Mononuclear cell (primary cell): Measurements from ENCODE around the gene MSL1. TPM values are rescaled to one million over a fixed set of nuclear protein-coding genes. Genes with fewer than 3 reads are reported as not detected.

Source experiments
- H3K27me3 ChIP-seq: 2 replicates; pipeline ENCODE4 v1.6.0; 2011; ENCODE audit warnings: low read length, control low read depth; ENCODE audit not compliant: insufficient read depth
- H3K4me1 ChIP-seq: 2 replicates; pipeline ENCODE4 v1.5.1; 2011; ENCODE audit warnings: mild to moderate bottlenecking, low read length, control low read depth; ENCODE audit not compliant: insufficient read depth
- H3K4me3 ChIP-seq: 2 replicates; pipeline ENCODE4 v1.5.1; 2011; ENCODE audit warnings: mild to moderate bottlenecking, low read length, moderate library complexity
- H3K9me3 ChIP-seq: 2 replicates; pipeline ENCODE4 v1.5.1; 2011; ENCODE audit warnings: low read depth, mild to moderate bottlenecking, control low read depth, low read length
- total RNA-seq: library from RNA; depleted of rRNA; stranded (reverse); fragments of >200 nt; gene quantifications from one replicate; pipeline ENCODE4 v1.2.3, GENCODE V29; 2012

Gene MSL1
- total RNA-seq, 1 donor: 81.1 TPM

- Histone ChIP-seq H3K4me3 (no peak overlapping the region), H3K9me3 (no peaks in the 10 kb centered on the region), H3K4me1 (peaks cover 10% of the 10 kb centered on the region), H3K27me3 (no peaks in the 10 kb centered on the region)
Observed at GRCh38 chr17:40182606-40183005, 60.8 kb downstream of the MSL1 start.

Other genes with a start within 250 kb of the MSL1 start
- 10.7 TPM for gene GSDMB, start 203.3 kb upstream of the MSL1 start, total RNA-seq
- gene ORMDL3, start 194.4 kb upstream of the MSL1 start, total RNA-seq: 57.3 TPM
- not detected for gene LRRC3C, start 194.2 kb upstream of the MSL1 start, total RNA-seq
- 0.94 TPM for gene GSDMA, start 159.0 kb upstream of the MSL1 start, total RNA-seq
- 54.9 TPM for gene PSMD3, start 141.2 kb upstream of the MSL1 start, total RNA-seq
- gene CSF3, start 106.5 kb upstream of the MSL1 start, total RNA-seq: not detected
- 37.3 TPM for gene MED24, start 67.6 kb upstream of the MSL1 start, total RNA-seq
- 39.0 TPM for gene THRA, start 59.0 kb upstream of the MSL1 start, total RNA-seq
- 9.9 TPM for gene NR1D1, start 21.4 kb upstream of the MSL1 start, total RNA-seq
- gene CASC3, start 18.6 kb downstream of the MSL1 start, total RNA-seq: 49.6 TPM
- 2.3 TPM for gene RAPGEFL1, start 55.5 kb downstream of the MSL1 start, total RNA-seq
- gene WIPF2, start 97.3 kb downstream of the MSL1 start, total RNA-seq: 11.8 TPM
- gene CDC6, start 165.9 kb downstream of the MSL1 start, total RNA-seq: 0.21 TPM
- 67.9 TPM for gene RARA, start 187.2 kb downstream of the MSL1 start, total RNA-seq
- 0.21 TPM for gene GJD3, start 242.8 kb downstream of the MSL1 start, total RNA-seq